T-helper 1 cell treated with Interleukin-12 subunit alpha and Interleukin-12 subunit beta and Interleukin-4 antibody, amounts not matched to agents 30 ng/mL and 1 ng/mL, for 36 hours (primary cell): ENCODE data around the gene TAL2. TPM values are rescaled to one million over a fixed set of nuclear protein-coding genes. Genes with fewer than 3 reads are reported as not detected.

Source experiments
- intact Hi-C: fragments of 100-400 bp; cut with micrococcal nuclease; formaldehyde crosslinking; loops from one replicate; pipeline ENCODE4 v1.15.1; 2024
- total RNA-seq: library from RNA; stranded (reverse); gene quantifications from 2 replicates; pipeline ENCODE4 v1.2.3, GENCODE V29; 2022

TAL2 gene
- not detected in 2 replicates for total RNA-seq

GRCh38 chr9:105662184-105663104 is at the start of gene TAL2:
Gene TAL2, plus strand, starts transcription at chr9:105662457. Its CDS starts 40 bp downstream, at chr9:105662497.
- intact Hi-C loops = no loop called here

GRCh38 chr9:105621001-105621400 is 41.3 kb upstream of the TAL2 start:
- intact Hi-C loops = no loop called here

- intact Hi-C loops = no loop called here
Measured at GRCh38 chr9:105625088-105625487, 37.2 kb upstream of the TAL2 start.

GRCh38 chr9:105632807-105633206 is 29.4 kb upstream of the TAL2 start:
- intact Hi-C loops = no loop called here

- intact Hi-C loops = no loop called here
Measured at GRCh38 chr9:105633411-105633810, 28.8 kb upstream of the TAL2 start.

- intact Hi-C loops = no loop called here
Measured at GRCh38 chr9:105636331-105636730, 25.9 kb upstream of the TAL2 start.

- intact Hi-C loops = no loop called here
Measured at GRCh38 chr9:105637787-105638395, 24.4 kb upstream of the TAL2 start.

GRCh38 chr9:105639936-105640335 is 22.3 kb upstream of the TAL2 start:
- intact Hi-C loops = no loop called here

GRCh38 chr9:105643795-105644194 is 18.5 kb upstream of the TAL2 start:
- intact Hi-C loops = no loop called here

- intact Hi-C loops = no loop called here
Measured at GRCh38 chr9:105646879-105647594, 15.2 kb upstream of the TAL2 start.

- intact Hi-C loops = no loop called here
Measured at GRCh38 chr9:105647595-105648349, 14.5 kb upstream of the TAL2 start.

- intact Hi-C loops = no loop called here
Measured at GRCh38 chr9:105651806-105652205, 10.5 kb upstream of the TAL2 start.

GRCh38 chr9:105656131-105656921 is 5.9 kb upstream of the TAL2 start:
- intact Hi-C loops = loop anchor here (1.0 kb wide), 1 partner anchor 62 kb away; no protein-coding TSS in a partner anchor

- intact Hi-C loops = no loop called here
Measured at GRCh38 chr9:105658351-105658750, 3.9 kb upstream of the TAL2 start.

GRCh38 chr9:105661011-105661410 is 1.2 kb upstream of the TAL2 start:
- intact Hi-C loops = no loop called here

- intact Hi-C loops = no loop called here
Measured at GRCh38 chr9:105663914-105664313, 1.7 kb downstream of the TAL2 start.

- intact Hi-C loops = no loop called here
Measured at GRCh38 chr9:105667867-105668266, 5.6 kb downstream of the TAL2 start.

GRCh38 chr9:105670315-105670714 is 8.1 kb downstream of the TAL2 start:
- intact Hi-C loops = no loop called here

GRCh38 chr9:105670775-105671174 is 8.5 kb downstream of the TAL2 start:
- intact Hi-C loops = no loop called here

- intact Hi-C loops = no loop called here
Measured at GRCh38 chr9:105672711-105673234, 10.5 kb downstream of the TAL2 start.
